ENCODE measurements around the gene PTPN23.

Gene PTPN23

GRCh38 chr3:47380601-47381316 lies at the start of gene PTPN23:
TSS of gene PTPN23 (plus strand) at chr3:47381021. CDS start at chr3:47381097, 76 bp downstream.
- H3K4me3 ChIP-seq (replicated peaks in 1 of 2; ENCODE audit: low read depth in 2 of 2, low read length in 2 of 2), result peak within 1 kb of the TSS; percentile 99 to 100
- no peak for TF ChIP-seq CTCF (IDR thresholded peaks at IDR 0.05; ENCODE audit: low read depth, low read length)

GRCh38 chr3:47333907-47334306 lies 46.9 kb upstream of the PTPN23 start:
- no peak for TF ChIP-seq CTCF (IDR thresholded peaks at IDR 0.05; ENCODE audit: low read depth, low read length)
- H3K4me3 ChIP-seq (replicated peaks in 1 of 2; ENCODE audit: low read depth in 2 of 2, low read length in 2 of 2), result no peak overlapping the region
- DNase-seq (ENCODE audit: low read depth in 2 of 2), result no peak

More at GRCh38 chr3:47380601-47381316, at the start of gene PTPN23:
- DNase-seq (ENCODE audit: low read depth in 2 of 2), result peak; percentile 99

GRCh38 chr3:47337656-47338055 lies 43.2 kb upstream of the PTPN23 start:
- no peak for TF ChIP-seq CTCF (IDR thresholded peaks at IDR 0.05; ENCODE audit: low read depth, low read length)
- DNase-seq (ENCODE audit: low read depth in 2 of 2), result peak in 1 of 2 donors; percentile 11
- no peak overlapping the region for H3K4me3 ChIP-seq (replicated peaks in 1 of 2; ENCODE audit: low read depth in 2 of 2, low read length in 2 of 2)

- no peak for DNase-seq (ENCODE audit: low read depth in 2 of 2)
- no peak for TF ChIP-seq CTCF (IDR thresholded peaks at IDR 0.05; ENCODE audit: low read depth, low read length)
- H3K4me3 ChIP-seq (replicated peaks in 1 of 2; ENCODE audit: low read depth in 2 of 2, low read length in 2 of 2), result no peak overlapping the region
Observed at GRCh38 chr3:47339951-47340350, 40.9 kb upstream of the PTPN23 start.

- DNase-seq (ENCODE audit: low read depth in 2 of 2), result no peak
- H3K4me3 ChIP-seq (replicated peaks in 1 of 2; ENCODE audit: low read depth in 2 of 2, low read length in 2 of 2), result no peak overlapping the region
- no peak for TF ChIP-seq CTCF (IDR thresholded peaks at IDR 0.05; ENCODE audit: low read depth, low read length)
Observed at GRCh38 chr3:47340866-47341265, 40.0 kb upstream of the PTPN23 start.

GRCh38 chr3:47342151-47342550 lies 38.7 kb upstream of the PTPN23 start:
- no peak overlapping the region for H3K4me3 ChIP-seq (replicated peaks in 1 of 2; ENCODE audit: low read depth in 2 of 2, low read length in 2 of 2)
- TF ChIP-seq CTCF (IDR thresholded peaks at IDR 0.05; ENCODE audit: low read depth, low read length), result no peak
- DNase-seq (ENCODE audit: low read depth in 2 of 2), result no peak

- DNase-seq (ENCODE audit: low read depth in 2 of 2), result no peak
- no peak overlapping the region for H3K4me3 ChIP-seq (replicated peaks in 1 of 2; ENCODE audit: low read depth in 2 of 2, low read length in 2 of 2)
- TF ChIP-seq CTCF (IDR thresholded peaks at IDR 0.05; ENCODE audit: low read depth, low read length), result no peak
Observed at GRCh38 chr3:47342812-47343211, 38.0 kb upstream of the PTPN23 start.
